Skin epidermis (tissue), 12 donors: ENCODE data around the gene MGAT3.

Experiments used
- H3K27ac ChIP-seq, 21 experiments: fragments of 200-600 bp; sonication (generic) in 11 of 21; one replicate each; pipeline ENCODE4 v1.5.0; 2020; ENCODE audit warnings: mild to moderate bottlenecking in 3 of 21, inconsistent platforms in 2 of 21, moderate library complexity in 2 of 21
- H3K4me3 ChIP-seq, 7 experiments: fragments of 200-600 bp; sonication (generic) in 2 of 7; one replicate each; pipeline ENCODE4 v1.5.0; 2020; ENCODE audit warnings: inconsistent platforms in 2 of 7, mild to moderate bottlenecking in 2 of 7, moderate library complexity in 1 of 7

MGAT3 gene

DNA sequence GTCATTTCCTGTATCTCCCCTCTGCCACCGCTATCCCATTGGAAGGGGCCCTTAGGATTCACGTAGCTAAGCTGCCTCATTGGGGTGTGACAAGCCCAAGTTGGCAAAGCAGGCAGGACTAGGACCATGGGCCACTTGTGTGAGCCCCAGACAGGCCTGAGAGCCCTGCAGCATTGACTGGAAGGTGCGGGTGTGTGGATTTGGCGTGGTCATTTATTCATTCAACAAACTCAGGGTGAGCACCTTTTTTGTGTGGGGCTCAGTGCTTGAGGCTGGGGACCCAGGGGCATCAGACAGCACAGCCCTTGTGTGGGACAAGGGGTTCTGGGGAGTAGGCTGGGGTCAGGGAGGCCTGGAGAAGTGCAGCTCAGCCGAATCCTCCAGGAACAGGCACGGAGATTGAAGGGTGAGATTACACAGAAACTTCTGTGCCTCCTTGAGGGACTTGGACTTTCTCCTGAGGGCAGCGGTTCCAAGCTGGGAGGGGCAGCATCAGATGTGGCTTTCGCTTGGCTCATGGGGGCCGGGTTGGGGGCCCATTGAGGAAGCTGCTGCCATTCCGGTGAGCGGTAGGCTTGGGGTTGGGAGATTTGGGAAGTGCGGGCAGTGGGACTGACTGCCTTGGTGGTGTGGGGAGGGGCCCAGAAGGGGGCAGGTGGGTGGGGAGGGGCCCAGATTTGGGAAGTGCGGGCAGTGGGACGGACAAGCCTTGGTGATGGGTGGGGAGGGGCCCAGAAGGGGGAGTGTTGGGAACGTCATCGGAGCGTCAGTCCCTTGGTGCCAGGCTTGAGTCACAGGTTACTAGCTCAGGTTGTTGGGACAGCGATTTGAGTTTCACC lies 11.9 kb downstream of the MGAT3 start:
- Histone ChIP-seq H3K4me3 (no peak overlapping the region), H3K27ac (peak overlapping the region in 1 of 21 experiments; percentile 25)

DNA sequence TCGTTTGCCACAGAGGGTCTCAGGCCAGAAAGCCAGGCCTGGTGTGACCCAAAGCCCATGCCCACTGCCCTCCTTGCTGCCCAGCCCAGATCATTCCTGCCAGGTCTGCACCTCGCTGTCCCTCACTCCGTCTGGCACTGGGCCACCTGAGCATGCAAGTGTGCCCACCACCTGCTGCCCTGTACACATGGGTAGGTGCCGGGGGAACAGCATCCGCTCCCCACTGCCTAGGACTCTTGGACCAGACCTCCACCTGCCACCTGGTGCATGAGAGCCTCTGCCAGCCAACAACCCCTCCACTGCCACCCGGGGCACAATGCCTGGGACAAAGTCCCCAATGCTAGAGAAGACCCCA lies 12.5 kb downstream of the MGAT3 start:
- Histone ChIP-seq H3K4me3 (no peak overlapping the region), H3K27ac (peak overlapping the region in 1 of 21 experiments; percentile 35)

DNA sequence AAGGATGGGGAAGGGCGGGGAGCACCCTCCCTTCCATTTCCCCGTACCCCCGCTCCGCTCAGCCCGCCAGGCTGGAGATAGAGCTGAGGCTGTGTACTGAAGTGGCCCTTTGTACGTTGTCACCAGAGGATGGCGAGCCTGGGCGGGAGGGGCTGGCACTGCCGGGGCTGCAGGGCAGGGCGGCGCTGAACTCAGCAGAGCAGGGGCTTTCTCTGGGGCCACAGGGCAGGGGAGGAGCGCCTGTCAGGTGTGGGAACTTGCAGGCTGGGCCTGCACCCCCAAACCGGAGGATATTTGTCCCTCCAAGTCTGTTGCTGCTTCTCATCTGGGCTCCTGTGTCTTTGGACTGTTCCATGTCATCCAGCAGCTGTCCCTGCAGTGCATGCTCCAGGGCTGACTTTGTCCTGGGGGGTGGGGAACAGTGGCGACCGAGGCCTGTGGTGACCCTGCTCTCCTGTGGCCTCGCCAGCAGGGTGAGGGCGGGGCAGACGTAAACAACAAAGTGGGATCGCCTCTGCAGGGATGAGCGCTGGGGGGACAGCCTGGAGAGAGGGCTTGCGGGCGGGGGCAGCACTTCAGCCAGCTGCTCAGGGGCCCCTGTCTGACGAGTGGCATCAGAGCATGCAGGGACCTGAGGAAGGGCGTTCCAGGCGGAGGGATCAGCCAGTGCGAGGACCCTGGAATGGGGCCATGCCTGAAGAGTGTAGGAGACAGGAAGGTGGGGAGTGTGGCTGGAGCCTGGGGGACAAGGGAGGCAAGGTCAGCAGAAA lies 13.1 kb downstream of the MGAT3 start:
- Histone ChIP-seq H3K27ac (peak overlapping the region in 10 of 21 experiments; percentile 15 to 66 (median 44)), H3K4me3 (no peak overlapping the region)

DNA sequence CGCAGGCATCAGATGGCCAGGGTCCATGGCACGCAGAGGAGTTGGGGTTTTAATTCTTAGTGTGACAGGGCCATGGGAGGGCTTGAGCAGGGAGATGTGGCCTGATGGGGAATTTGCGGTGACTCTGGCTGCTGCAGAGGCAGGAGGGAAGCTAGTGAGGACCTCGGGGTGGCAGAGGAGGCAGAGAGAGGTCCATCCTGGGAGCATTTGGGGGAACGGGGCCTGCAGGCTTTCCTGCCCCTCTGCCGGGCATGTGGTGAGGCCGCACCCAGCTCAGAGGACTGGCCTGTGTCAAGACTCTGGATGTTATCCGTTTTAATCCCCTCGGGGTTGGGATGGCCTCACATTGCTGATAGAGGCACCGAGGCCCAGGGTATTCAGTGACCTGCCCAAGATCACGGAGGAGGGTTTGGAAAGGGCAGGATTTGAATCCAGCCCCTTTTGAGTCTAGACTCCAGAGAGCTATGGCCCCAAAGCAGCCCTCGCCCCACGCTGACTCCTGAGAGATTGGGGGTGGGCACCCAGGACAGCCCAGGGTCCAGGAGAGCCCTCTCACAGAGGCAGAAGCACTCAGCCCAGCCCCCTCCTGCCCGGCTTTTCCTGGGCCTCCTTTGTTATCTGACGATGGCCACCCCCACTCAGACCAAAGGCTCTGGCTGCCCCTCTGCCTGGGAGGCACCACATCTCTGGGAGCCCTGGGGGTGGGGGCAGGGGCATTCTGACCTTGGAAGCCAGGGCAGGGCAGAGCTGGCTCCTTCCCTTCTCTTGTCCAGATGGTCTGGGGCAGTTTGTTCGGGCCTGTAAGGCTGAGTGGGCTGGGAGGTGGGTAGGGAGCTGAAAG lies 13.9 kb downstream of the MGAT3 start:
- no peak overlapping the region for H3K4me3 ChIP-seq
- H3K27ac ChIP-seq = peak overlapping the region in 15 of 21 experiments; percentile 6 to 73 (median 60)

DNA sequence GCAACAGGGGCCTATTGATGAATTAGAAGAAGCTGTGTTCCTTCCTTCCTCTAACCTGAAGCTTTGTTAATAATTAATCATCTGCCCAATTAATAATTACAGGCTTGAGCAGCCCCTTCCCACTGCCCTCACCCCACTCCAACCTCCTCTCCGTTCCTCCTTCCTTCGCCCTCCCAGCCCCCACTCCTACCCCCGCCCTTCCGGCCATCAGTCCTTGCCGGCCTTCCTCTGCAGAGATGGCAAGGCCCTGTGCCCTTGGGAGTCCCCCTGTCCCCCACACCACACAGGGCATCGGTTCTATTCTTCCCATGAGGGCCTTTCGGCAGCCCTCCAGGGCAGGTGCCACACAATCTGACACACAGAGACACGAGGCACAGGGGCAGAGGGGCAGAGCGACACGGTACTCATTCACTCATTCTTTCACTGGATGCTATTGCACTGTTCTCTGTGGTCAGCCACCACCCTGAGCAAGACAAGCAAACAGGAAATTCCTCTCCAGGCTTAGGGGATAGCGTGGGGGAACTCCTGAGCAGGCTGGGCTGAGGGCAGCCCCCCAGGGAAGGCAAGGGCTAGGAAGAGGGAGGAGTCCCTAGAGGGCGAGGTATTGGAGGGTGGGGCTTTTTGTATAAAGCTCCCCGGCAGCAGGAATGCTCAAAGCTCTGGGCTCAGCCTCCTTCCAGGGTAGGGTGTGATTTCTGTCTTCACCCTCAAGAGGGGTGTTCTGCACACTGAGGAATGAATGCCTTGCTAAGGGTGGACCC lies 14.7 kb downstream of the MGAT3 start:
- peak overlapping the region in 16 of 21 experiments; percentile 6 to 73 (median 56) for H3K27ac ChIP-seq
- H3K4me3 ChIP-seq = no peak overlapping the region

DNA sequence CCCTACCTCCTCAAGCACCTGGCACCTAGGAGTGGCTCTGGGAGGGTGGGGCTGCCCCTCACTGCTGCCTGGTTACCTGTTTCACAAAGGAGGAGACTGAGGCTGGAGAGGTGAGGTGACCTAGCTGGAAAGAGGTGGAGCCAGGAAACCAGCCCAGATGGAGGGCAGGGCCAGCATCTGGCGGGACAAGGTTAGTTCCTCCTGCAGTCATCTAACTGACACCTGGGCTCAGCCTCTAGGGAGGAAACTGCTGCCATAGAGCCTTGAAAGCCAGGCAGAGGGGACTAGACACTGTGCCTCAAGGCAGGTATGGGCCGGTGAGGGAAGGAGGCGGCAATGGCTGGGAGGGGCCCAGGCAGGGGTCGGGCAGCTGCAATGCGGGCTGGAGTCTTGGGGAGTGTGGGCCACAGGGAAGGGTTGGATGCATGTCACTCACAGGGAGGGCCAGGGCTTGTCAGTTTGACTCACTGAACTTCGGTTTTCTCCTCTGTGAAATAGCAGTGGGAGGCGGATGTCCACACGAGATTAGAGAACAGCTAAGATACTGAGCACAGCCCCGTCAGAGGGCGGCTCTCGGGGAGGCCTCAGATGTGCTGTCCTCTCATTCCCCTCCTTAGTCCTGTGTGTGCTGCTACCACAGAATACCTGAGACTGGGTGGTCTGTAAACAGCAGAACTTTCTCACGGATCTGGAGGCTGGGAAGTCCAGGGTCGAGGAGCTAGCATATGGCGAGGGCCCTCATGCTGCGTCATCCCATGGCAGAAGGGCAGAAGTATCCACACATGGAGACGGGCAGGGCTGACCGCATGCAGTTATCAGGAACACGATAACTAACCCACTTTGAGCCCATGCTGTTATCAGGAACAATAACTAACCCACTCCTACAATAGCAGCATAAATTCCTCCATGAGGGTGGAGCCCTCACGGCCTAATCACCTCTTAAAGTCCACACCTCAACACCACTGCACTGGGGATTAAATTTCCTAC lies 16.1 kb downstream of the MGAT3 start:
- Histone ChIP-seq H3K4me3 (no peak overlapping the region), H3K27ac (peak overlapping the region in 12 of 21 experiments; percentile 15 to 73 (median 62))

DNA sequence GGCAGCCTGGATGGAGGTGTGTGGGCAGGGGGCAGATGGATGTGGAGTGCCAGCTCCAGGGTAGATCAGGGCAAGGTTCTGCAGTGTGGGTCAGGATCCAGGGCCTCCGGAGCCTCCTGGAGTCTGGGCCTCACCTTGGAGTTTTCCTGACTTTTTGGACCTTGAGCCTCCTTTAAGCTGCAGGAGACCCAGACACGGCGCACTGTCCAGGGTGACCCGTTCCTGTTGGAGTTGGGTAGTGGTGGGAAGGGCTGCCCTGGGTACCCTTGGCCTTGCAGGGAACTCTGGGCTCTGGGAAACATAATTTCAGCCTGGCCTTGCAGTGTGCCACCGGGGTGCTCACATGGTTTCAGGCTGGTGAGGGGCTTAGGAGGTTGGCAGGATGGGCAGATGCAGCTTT lies 17.0 kb downstream of the MGAT3 start:
- Histone ChIP-seq H3K27ac (peak overlapping the region in 5 of 21 experiments; percentile 14 to 54 (median 30)), H3K4me3 (no peak overlapping the region)

DNA sequence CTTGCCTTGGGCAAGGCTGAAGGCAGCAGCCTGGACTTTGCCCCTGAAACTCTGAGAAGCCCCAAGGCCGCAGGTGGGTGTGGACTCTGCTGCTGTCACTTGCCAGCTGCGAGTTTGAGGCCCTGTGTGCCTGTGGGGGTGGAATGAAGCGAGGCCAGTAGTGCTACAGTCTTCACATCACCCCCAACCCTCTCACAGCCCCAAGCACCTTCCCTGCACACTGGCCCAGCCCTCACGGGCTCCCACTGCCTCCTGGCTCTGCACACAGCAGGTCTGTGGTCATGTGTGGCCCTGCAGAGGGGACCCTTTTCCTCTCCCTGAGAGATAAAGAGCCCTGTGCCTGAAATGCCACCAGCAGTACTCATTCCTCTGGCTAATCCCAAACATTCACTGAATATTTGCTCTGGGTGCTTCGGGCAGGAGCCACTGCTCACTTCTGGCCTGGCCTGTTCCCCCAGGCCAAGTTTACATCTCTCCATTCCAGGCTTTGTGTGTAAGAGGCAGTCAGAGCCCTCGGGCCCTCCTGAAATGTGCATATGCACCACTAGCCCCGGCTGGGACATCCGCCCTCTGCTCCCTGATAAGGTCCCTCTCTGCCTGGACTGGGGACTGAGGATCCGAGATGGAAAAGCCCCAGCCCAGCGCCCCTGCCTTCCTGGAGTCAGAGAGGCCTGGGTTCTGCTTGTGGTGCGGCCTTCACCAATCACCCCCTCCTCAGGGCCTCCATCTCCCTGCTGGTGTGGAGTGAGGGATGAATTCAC lies 17.7 kb downstream of the MGAT3 start:
- peak overlapping the region in 4 of 21 experiments; percentile 27 to 54 (median 38) for H3K27ac ChIP-seq
- no peak overlapping the region for H3K4me3 ChIP-seq

DNA sequence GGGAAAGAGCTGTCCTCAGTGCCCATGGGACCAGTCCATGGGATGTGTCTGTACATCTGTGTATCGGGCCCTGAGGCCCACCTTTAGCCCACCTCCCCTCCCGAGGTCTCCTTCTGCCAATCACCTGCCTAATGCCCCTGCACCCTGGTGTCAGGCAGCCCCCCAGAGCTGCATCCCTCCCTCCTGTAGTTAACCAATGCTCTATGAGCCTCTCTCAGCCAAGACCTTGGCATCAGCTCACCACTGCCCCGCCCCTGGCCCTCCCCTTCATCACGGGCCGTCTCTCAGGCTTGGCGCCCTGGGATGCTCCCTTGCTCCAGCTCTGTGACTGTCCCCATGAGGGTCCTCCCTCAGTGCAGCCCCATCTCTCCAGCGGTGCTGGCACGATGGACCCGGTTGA lies 18.5 kb downstream of the MGAT3 start:
- H3K27ac ChIP-seq = peak overlapping the region in 4 of 21 experiments; percentile 30 to 54 (median 42)
- H3K4me3 ChIP-seq = no peak overlapping the region

DNA sequence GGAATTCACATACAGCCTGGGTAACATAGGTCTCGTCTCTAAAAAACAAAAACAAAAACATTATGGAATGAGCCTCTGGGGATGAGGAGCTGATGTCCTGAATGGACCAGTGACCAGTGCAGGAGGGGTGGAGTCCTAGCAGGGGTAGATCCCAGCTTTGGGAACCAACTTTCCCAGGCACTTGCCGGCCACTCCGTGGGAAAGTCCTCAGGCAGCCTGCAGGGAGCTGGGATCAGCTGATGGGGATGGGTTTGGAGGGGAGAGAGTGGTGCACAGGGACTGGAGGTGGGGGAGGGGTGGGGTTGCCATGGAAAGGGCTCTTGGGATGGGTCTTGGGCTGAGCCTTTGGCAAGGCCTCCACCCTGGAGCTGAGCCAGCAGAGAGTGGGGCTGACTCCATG lies 19.1 kb downstream of the MGAT3 start:
- no peak overlapping the region for H3K27ac ChIP-seq
- no peak overlapping the region for H3K4me3 ChIP-seq

DNA sequence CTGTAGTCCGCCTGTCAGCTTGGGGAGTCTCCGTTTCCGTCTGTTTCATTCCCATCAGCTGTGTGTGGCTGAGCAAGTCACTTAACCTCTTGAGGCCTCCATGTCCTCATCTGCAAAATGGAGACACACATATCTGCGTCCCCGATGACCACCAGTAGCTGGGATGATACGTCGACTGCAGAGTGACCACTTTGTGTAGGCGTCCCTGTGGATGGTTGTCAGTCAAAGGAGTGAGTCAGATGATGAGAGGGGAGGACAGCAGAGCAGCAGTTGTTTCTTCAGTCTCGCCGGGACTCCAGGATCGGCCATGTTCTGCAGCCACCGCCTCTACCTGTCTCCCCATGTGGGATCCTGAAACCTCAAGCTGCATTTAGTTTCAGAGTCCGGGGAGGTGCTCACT lies 19.9 kb downstream of the MGAT3 start:
- peak overlapping the region in 1 of 21 experiments; percentile 14 for H3K27ac ChIP-seq

DNA sequence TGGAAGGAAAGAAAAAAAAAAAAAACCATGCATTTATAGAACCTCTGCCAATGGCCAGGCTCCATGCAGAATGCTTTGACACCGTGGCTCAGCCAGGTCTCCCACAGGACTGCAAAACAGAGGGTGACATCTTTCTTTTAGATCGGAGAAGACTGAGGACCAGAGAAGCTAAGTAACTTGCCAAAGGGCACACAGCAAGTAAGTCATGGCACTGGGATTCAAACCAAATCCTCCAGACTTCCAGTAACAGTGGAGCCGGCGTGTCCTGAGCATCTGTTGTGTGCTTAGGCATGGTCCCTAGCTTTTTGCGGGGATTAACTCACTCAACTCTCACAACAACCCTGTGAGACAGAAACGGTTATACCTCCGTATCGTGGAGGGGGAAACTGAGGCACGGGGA lies 20.7 kb downstream of the MGAT3 start:
- Histone ChIP-seq H3K4me3 (no peak overlapping the region), H3K27ac (no peak overlapping the region)

More for the DNA sequence above, 19.9 kb downstream of the MGAT3 start:
- no peak overlapping the region for H3K4me3 ChIP-seq

DNA sequence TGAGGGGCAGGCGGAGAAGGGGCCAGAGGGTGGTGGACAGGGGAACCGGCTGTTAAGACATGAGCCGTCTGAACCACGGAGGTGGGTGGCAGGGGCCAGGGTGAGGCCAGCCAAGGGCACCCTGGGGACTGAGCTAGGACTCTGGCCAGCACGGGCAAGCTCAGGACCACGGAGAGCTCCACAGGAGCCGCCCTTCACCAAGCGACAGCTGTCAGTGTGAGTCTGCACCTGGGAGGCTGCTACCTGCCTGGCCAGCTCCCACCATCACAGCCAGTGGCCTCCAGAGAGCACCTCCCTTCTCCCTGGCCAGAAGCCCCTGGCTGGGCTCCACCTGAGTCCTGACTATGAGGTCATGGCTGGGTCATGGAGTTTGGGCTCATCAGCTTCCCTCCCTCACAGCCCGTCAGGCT lies 21.6 kb downstream of the MGAT3 start:
- no peak overlapping the region for H3K4me3 ChIP-seq
- no peak overlapping the region for H3K27ac ChIP-seq

DNA sequence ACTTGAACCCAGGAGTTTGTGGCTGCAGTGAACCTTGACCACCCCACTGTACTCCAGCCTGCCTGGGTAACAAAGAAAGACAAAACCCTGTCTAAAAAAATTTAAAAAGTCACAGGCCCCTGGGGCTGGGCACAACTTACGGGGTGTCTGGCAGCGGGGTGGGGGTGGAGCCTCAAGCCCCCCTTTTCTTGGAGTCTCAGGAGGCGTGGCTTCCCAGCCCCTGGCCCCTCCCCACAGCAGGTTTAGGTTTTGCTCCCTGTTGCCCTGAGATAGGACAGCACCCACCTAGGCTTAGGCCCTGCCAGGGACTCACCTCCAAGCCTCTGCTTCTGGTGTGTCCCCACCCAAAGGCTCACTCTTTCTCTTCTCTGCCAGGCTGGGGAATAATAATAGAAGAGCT lies 22.4 kb downstream of the MGAT3 start:
- Histone ChIP-seq H3K27ac (no peak overlapping the region), H3K4me3 (no peak overlapping the region)

DNA sequence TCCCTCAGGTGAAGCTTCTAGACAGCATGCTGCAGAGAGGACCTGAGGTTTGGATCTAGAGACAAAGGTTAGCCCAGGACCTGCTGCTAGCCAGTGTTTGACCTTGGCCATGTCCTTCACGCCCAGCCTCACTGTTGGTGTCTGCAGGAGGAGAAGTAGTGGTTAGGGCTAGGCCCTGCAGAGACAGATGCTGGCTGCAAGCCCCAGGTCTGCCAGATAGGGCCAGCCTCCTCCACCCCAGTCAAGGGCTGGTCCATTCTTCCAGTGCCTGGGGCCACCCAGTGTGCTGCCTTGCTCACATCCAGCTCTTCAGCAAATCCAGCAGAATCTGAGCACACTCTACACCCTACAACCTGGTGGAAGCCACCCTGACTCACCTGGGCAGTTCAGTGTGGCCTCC lies 23.7 kb downstream of the MGAT3 start:
- H3K27ac ChIP-seq = no peak overlapping the region

DNA sequence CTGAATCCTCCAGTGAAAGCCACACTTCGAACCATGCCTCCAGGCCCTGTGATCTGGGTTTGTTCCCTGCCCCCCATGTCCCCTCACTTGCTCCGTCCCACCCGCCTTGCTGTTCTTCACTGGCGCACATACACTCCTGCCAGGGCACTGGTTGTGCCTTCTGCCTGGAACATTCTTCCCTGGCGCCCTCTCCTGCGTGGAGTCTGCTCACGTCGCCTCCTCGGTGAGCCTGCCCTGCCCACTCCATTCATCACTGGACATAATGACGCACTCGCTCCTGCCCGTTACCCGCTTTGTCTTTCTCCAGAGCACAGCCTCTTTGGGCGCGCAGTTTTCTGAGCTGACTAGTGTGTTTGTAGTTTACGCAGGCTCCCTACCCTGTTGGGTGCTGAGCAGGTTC lies 24.2 kb downstream of the MGAT3 start:
- no peak overlapping the region for H3K27ac ChIP-seq
- no peak overlapping the region for H3K4me3 ChIP-seq

More for the DNA sequence above, 23.7 kb downstream of the MGAT3 start:
- no peak overlapping the region for H3K4me3 ChIP-seq

DNA sequence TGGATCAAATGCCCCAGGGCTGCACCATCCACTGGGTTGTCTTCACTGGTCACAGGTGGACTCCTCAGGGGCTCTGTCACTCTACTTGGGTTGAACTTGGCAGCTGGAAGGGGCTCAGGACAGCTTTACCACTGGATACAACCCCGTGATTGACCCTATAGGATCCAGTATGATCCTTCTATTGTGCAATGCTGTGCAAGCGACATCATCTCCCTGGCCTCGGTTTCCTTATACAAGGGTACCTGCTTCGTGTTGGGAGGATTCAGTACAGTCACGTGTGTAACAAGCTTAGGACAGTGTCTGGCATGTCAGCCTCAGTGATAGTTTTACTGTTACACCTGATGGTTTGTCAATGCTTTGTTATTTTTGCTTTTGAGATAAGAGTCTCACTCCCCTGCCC lies 24.8 kb downstream of the MGAT3 start:
- Histone ChIP-seq H3K4me3 (no peak overlapping the region), H3K27ac (no peak overlapping the region)
